ENCODE data around the gene ASTN2.

The ASTN2 gene

GRCh38 chr9:117451311-117451710 lies 36.5 kb upstream of the ASTN2 start:
- no peak overlapping the region for H3K9ac ChIP-seq (ENCODE audit: low read depth, low read length, poor library complexity)
- WGBS, 2 donors (ENCODE audit: extremely low coverage in 2 of 2, insufficient read length in 2 of 2, insufficient replicate concordance in 1 of 2): no CpG with 5 or more reads among the region's 2 CpGs
- H3K23ac ChIP-seq (ENCODE audit: low read depth, low read length, poor library complexity): no peak overlapping the region
- H2BK120ac ChIP-seq (ENCODE audit: low read depth, low read length): no peak overlapping the region
- H3K79me1 ChIP-seq (ENCODE audit: low read depth, low read length): peaks cover 2% of the 10 kb centered on the region
- no peak overlapping the region for H3K4me3 ChIP-seq (ENCODE audit: low read length in 2 of 2)
- no peaks in the 10 kb centered on the region for H3K36me3 ChIP-seq (replicated peaks in 1 of 2; ENCODE audit: control insufficient read depth in 2 of 2, insufficient read depth in 2 of 2, low read length in 2 of 2)
- H3K4me1 ChIP-seq (ENCODE audit: control insufficient read depth in 2 of 2, insufficient read depth in 1 of 2, low read depth in 1 of 2, low read length in 2 of 2): no peaks in the 10 kb centered on the region
- no peak overlapping the region for H2BK5ac ChIP-seq (ENCODE audit: low read length)
- no peak overlapping the region for H2AK5ac ChIP-seq (ENCODE audit: low read depth, low read length)
- no peak for DNase-seq (ENCODE audit: low spot score)
- H3K4me2 ChIP-seq (ENCODE audit: insufficient read depth, low read length, poor library complexity, severe bottlenecking): no peak overlapping the region
- H3K18ac ChIP-seq (ENCODE audit: low read length): no peak overlapping the region
- H2AFZ ChIP-seq (ENCODE audit: low read length): no peak overlapping the region
- no peaks in the 10 kb centered on the region for H3K27me3 ChIP-seq (ENCODE audit: control insufficient read depth in 3 of 3, insufficient read depth in 3 of 3, low read depth in 1 of 3, low read length in 3 of 3)
- H2BK12ac ChIP-seq (ENCODE audit: low read length): no peak overlapping the region
- no peak overlapping the region for H2BK15ac ChIP-seq (ENCODE audit: low read length)
- no peak overlapping the region for H4K8ac ChIP-seq (ENCODE audit: low read depth, low read length)
- no peak overlapping the region for H3K4ac ChIP-seq (ENCODE audit: low read length)
- no peak overlapping the region for H4K91ac ChIP-seq (ENCODE audit: low read depth, low read length, poor library complexity)
- H3K9me3 ChIP-seq (replicated peaks in 1 of 2; ENCODE audit: control insufficient read depth in 2 of 2, insufficient read depth in 1 of 2, low read depth in 1 of 2, low read length in 2 of 2): peaks cover 0 to 2% of the 10 kb centered on the region in 2 donors
- no peak overlapping the region for H3K14ac ChIP-seq (ENCODE audit: low read length)
- H3K27ac ChIP-seq (replicated peaks; ENCODE audit: low read length): no peak overlapping the region

GRCh38 chr9:117448066-117448465 lies 33.2 kb upstream of the ASTN2 start:
- Histone ChIP-seq H2BK5ac (ENCODE audit: low read length) (no peak overlapping the region), H3K18ac (ENCODE audit: low read length) (no peak overlapping the region), H3K27me3 (ENCODE audit: control insufficient read depth in 3 of 3, insufficient read depth in 3 of 3, low read depth in 1 of 3, low read length in 3 of 3) (no peaks in the 10 kb centered on the region), H3K27ac (replicated peaks; ENCODE audit: low read length) (no peak overlapping the region), H3K23ac (ENCODE audit: low read depth, low read length, poor library complexity) (no peak overlapping the region), H3K4me2 (ENCODE audit: insufficient read depth, low read length, poor library complexity, severe bottlenecking) (no peak overlapping the region), H3K79me1 (ENCODE audit: low read depth, low read length) (no peaks in the 10 kb centered on the region), H2BK12ac (ENCODE audit: low read length) (no peak overlapping the region), H2AK5ac (ENCODE audit: low read depth, low read length) (no peak overlapping the region), H2BK15ac (ENCODE audit: low read length) (no peak overlapping the region), H2AFZ (ENCODE audit: low read length) (no peak overlapping the region), H3K4me3 (ENCODE audit: low read length in 2 of 2) (no peak overlapping the region), H3K4ac (ENCODE audit: low read length) (no peak overlapping the region), H4K8ac (ENCODE audit: low read depth, low read length) (no peak overlapping the region), H4K91ac (ENCODE audit: low read depth, low read length, poor library complexity) (no peak overlapping the region), H3K36me3 (replicated peaks in 1 of 2; ENCODE audit: control insufficient read depth in 2 of 2, insufficient read depth in 2 of 2, low read length in 2 of 2) (no peaks in the 10 kb centered on the region), H3K14ac (ENCODE audit: low read length) (no peak overlapping the region), H2BK120ac (ENCODE audit: low read depth, low read length) (no peak overlapping the region), H3K4me1 (ENCODE audit: control insufficient read depth in 2 of 2, insufficient read depth in 1 of 2, low read depth in 1 of 2, low read length in 2 of 2) (no peaks in the 10 kb centered on the region), H3K9ac (ENCODE audit: low read depth, low read length, poor library complexity) (no peak overlapping the region), H3K9me3 (replicated peaks in 1 of 2; ENCODE audit: control insufficient read depth in 2 of 2, insufficient read depth in 1 of 2, low read depth in 1 of 2, low read length in 2 of 2) (no peaks in the 10 kb centered on the region)
- WGBS, 2 donors (ENCODE audit: extremely low coverage in 2 of 2, insufficient read length in 2 of 2, insufficient replicate concordance in 1 of 2): no CpG with 5 or more reads among the region's 3 CpGs
- no peak for DNase-seq (ENCODE audit: low spot score)

GRCh38 chr9:117445631-117446030 lies 30.8 kb upstream of the ASTN2 start:
- H2BK12ac ChIP-seq (ENCODE audit: low read length): no peak overlapping the region
- no peaks in the 10 kb centered on the region for H3K4me1 ChIP-seq (ENCODE audit: control insufficient read depth in 2 of 2, insufficient read depth in 1 of 2, low read depth in 1 of 2, low read length in 2 of 2)
- no peak overlapping the region for H2BK120ac ChIP-seq (ENCODE audit: low read depth, low read length)
- H3K4ac ChIP-seq (ENCODE audit: low read length): no peak overlapping the region
- H3K4me3 ChIP-seq (ENCODE audit: low read length in 2 of 2): no peak overlapping the region
- no peak overlapping the region for H3K23ac ChIP-seq (ENCODE audit: low read depth, low read length, poor library complexity)
- H3K4me2 ChIP-seq (ENCODE audit: insufficient read depth, low read length, poor library complexity, severe bottlenecking): no peak overlapping the region
- no peak overlapping the region for H2AFZ ChIP-seq (ENCODE audit: low read length)
- no peak overlapping the region for H2BK5ac ChIP-seq (ENCODE audit: low read length)
- no peak overlapping the region for H3K27ac ChIP-seq (replicated peaks; ENCODE audit: low read length)
- no peaks in the 10 kb centered on the region for H3K27me3 ChIP-seq (ENCODE audit: control insufficient read depth in 3 of 3, insufficient read depth in 3 of 3, low read depth in 1 of 3, low read length in 3 of 3)
- no CpG with 5 or more reads among the region's 5 CpGs for WGBS, 2 donors (ENCODE audit: extremely low coverage in 2 of 2, insufficient read length in 2 of 2, insufficient replicate concordance in 1 of 2)
- H2BK15ac ChIP-seq (ENCODE audit: low read length): no peak overlapping the region
- no peak for DNase-seq (ENCODE audit: low spot score)
- H3K18ac ChIP-seq (ENCODE audit: low read length): no peak overlapping the region
- no peak overlapping the region for H3K14ac ChIP-seq (ENCODE audit: low read length)
- no peaks in the 10 kb centered on the region for H3K9me3 ChIP-seq (replicated peaks in 1 of 2; ENCODE audit: control insufficient read depth in 2 of 2, insufficient read depth in 1 of 2, low read depth in 1 of 2, low read length in 2 of 2)
- H3K79me1 ChIP-seq (ENCODE audit: low read depth, low read length): no peaks in the 10 kb centered on the region
- no peak overlapping the region for H4K8ac ChIP-seq (ENCODE audit: low read depth, low read length)
- no peak overlapping the region for H3K9ac ChIP-seq (ENCODE audit: low read depth, low read length, poor library complexity)
- H2AK5ac ChIP-seq (ENCODE audit: low read depth, low read length): no peak overlapping the region
- H3K36me3 ChIP-seq (replicated peaks in 1 of 2; ENCODE audit: control insufficient read depth in 2 of 2, insufficient read depth in 2 of 2, low read length in 2 of 2): no peaks in the 10 kb centered on the region
- H4K91ac ChIP-seq (ENCODE audit: low read depth, low read length, poor library complexity): no peak overlapping the region

DNA sequence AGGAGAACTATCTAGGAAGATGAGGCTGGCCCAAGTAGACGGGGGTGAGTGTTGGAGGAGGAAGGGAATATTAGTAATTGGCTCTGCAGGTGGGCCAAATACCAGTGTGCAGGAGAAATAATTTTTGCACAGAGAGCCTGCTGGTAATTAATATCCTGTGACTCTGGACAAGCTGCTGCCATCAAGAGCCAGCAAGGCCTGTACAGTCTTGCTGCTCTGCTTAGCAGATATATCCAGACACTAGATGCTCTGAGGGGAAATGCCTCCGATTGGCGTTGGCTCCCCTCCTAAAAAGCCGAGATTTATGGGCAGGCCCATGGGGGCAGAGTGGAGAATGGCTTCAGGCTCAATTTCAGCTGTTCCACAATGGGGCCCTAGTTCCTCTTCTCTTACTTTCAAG lies 29.6 kb upstream of the ASTN2 start:
- Histone ChIP-seq H3K4me2 (ENCODE audit: insufficient read depth, low read length, poor library complexity, severe bottlenecking) (no peak overlapping the region), H4K8ac (ENCODE audit: low read depth, low read length) (no peak overlapping the region), H3K14ac (ENCODE audit: low read length) (no peak overlapping the region), H2BK12ac (ENCODE audit: low read length) (no peak overlapping the region), H3K9me3 (replicated peaks in 1 of 2; ENCODE audit: control insufficient read depth in 2 of 2, insufficient read depth in 1 of 2, low read depth in 1 of 2, low read length in 2 of 2) (no peaks in the 10 kb centered on the region), H3K27me3 (ENCODE audit: control insufficient read depth in 3 of 3, insufficient read depth in 3 of 3, low read depth in 1 of 3, low read length in 3 of 3) (no peaks in the 10 kb centered on the region), H3K4me3 (ENCODE audit: low read length in 2 of 2) (no peak overlapping the region), H3K4me1 (ENCODE audit: control insufficient read depth in 2 of 2, insufficient read depth in 1 of 2, low read depth in 1 of 2, low read length in 2 of 2) (no peaks in the 10 kb centered on the region), H2AK5ac (ENCODE audit: low read depth, low read length) (no peak overlapping the region), H3K79me1 (ENCODE audit: low read depth, low read length) (no peaks in the 10 kb centered on the region), H3K36me3 (replicated peaks in 1 of 2; ENCODE audit: control insufficient read depth in 2 of 2, insufficient read depth in 2 of 2, low read length in 2 of 2) (no peaks in the 10 kb centered on the region), H2BK5ac (ENCODE audit: low read length) (no peak overlapping the region), H3K18ac (ENCODE audit: low read length) (no peak overlapping the region), H4K91ac (ENCODE audit: low read depth, low read length, poor library complexity) (no peak overlapping the region), H3K27ac (replicated peaks; ENCODE audit: low read length) (no peak overlapping the region), H2BK15ac (ENCODE audit: low read length) (no peak overlapping the region), H3K23ac (ENCODE audit: low read depth, low read length, poor library complexity) (no peak overlapping the region), H3K4ac (ENCODE audit: low read length) (no peak overlapping the region), H2AFZ (ENCODE audit: low read length) (no peak overlapping the region), H2BK120ac (ENCODE audit: low read depth, low read length) (no peak overlapping the region), H3K9ac (ENCODE audit: low read depth, low read length, poor library complexity) (no peak overlapping the region)
- no CpG with 5 or more reads among the region's 4 CpGs for WGBS, 2 donors (ENCODE audit: extremely low coverage in 2 of 2, insufficient read length in 2 of 2, insufficient replicate concordance in 1 of 2)
- DNase-seq (ENCODE audit: low spot score): no peak
